ENCODE measurements around the gene PPP1R18. TPM values are rescaled to one million over a fixed set of nuclear protein-coding genes. Genes with fewer than 3 reads are reported as not detected.
A peak's percentile ranks its signal among the peaks of the same experiment; 100 is the strongest.
"Not testable (repeated sequence)": the region's sequence is repeated elsewhere in the genome, so short reads cannot be mapped to it uniquely, and the experiment has no call there.

The PPP1R18 gene
- total RNA-seq, 1 donor from 2014 or later, result 33.1 TPM

DNA sequence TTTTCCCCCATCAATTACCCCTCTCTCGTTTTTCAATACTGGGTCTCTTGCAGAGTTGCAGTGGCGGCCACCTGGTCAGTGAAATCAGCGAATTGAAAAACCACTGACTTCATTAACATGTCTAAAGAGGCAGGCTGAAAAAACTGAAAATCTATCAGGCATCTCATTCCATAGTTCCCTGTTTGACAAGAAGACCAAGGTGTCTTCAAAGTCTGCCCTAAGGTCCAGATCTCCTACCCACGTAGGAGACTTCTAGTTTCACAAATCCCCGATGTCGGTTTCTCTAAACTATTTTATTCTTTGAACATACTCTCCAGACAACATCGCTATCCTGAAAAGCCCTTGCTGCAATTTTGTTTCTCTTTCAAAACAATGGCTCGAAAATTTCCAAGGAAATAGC is 32.9 kb upstream of the PPP1R18 start:
- TF ChIP-seq, protein P1, sequence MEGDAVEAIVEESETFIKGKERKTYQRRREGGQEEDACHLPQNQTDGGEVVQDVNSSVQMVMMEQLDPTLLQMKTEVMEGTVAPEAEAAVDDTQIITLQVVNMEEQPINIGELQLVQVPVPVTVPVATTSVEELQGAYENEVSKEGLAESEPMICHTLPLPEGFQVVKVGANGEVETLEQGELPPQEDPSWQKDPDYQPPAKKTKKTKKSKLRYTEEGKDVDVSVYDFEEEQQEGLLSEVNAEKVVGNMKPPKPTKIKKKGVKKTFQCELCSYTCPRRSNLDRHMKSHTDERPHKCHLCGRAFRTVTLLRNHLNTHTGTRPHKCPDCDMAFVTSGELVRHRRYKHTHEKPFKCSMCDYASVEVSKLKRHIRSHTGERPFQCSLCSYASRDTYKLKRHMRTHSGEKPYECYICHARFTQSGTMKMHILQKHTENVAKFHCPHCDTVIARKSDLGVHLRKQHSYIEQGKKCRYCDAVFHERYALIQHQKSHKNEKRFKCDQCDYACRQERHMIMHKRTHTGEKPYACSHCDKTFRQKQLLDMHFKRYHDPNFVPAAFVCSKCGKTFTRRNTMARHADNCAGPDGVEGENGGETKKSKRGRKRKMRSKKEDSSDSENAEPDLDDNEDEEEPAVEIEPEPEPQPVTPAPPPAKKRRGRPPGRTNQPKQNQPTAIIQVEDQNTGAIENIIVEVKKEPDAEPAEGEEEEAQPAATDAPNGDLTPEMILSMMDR (conservative IDR thresholded peaks at IDR 0.05), result no peak
- peaks cover 40% of the 10 kb centered on the region for H3K36me3 Mint-ChIP-seq
- peaks cover 11% of the 10 kb centered on the region for H3K27me3 Mint-ChIP-seq
- no peak for DNase-seq (ENCODE audit: extremely low spot score, unreplicated experiment)
- peaks cover 35% of the 10 kb centered on the region for H3K4me1 Mint-ChIP-seq (ENCODE audit: unreplicated experiment)
- peaks cover 4% of the 10 kb centered on the region for H3K9me3 Mint-ChIP-seq
- H3K27ac Mint-ChIP-seq, result peak overlapping the region; percentile 97
- H3K4me3 Mint-ChIP-seq, result peak overlapping the region; percentile 92

DNA sequence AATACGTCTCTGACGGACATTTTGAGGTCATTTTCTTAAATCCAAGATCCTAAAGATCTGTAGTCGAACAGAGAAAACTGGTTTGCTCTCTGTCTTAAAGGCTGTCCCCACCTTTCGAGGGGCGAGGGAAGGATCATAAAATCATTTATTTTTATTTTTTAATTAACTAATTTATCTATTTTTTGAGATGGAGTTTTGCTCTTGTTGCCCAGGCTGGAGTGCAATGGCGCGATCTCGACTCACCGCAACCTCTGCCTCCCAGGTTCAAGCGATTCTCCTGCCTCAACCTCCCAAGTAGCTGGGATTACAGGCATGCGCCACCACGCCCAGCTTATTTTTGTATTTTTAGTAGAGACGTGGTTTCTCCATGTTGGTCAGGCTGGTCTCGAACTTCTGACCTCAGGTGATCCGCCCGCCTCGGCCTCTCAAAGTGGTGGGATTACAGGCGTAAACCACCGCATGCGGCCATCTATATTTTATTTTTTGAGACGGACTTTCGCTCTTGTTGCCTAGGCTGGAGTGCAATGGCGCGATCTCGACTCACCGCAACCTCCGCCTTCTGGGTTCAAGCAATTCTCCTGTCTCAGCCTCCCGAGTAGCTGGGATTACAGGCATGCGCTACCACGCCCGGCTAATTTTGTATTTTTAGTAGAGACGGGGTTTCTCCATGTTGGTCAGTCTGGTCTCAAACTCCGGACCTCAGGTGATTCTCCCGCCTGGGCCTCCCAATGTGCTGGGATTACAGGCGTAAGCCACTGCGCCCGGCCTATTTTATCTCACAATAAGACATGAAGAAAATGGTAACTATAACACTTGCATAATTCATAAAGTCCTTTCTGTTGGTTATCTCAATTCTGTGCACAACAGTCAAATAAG is 31.6 kb upstream of the PPP1R18 start:
- H3K4me3 Mint-ChIP-seq, result peak overlapping the region; percentile 97
- H3K9me3 Mint-ChIP-seq, result not testable (repeated sequence)

DNA sequence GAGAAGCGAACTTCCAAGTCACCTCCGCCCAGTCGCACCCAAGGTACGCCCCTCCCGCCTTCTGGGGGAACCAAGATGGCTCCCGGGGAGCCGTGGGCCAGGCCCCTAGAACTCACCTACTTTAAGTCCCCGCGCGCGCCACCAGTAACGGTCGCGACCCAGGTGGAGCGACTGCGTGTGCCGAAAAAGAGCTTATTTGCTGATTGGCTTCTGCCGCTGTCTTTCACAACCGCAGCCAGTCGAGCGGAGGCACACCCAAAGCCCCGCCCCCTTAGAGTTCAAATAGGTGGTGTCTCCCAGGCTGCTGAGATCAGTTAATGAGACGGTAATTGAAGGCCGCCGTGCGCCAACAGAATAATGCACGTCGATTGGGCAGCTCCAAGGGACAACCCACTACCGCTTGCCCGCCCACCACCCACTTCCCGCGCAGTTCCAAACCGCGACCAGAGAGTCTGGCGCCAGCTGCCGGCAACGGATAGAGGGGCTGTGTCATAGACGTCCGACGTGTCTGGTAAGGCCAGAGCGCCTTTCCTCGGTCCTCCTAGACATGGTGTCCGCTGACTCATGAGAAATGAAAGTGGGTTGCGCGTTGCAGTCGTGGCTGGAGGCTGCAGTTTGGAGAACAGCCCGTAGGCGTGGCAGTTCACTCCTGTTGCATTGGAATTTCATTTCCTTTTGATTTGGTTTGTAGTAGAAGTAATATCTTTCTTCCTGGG is 30.8 kb upstream of the PPP1R18 start, which contains the start of gene MDC1:
Gene MDC1 (minus strand): TSS at position 153 of the 716 bp plus-strand sequence. CDS start 2,106 bp downstream, outside the sequence.
- peak within 1 kb of the TSS; percentile 100 for H3K27ac Mint-ChIP-seq
- peak; percentile 98 for DNase-seq (ENCODE audit: extremely low spot score, unreplicated experiment)
- H3K36me3 Mint-ChIP-seq, result peaks cover 39% of the 10 kb centered on the region
- H3K4me3 Mint-ChIP-seq, result peak within 1 kb of the TSS; percentile 97
- peaks cover 7% of the 10 kb centered on the region for H3K27me3 Mint-ChIP-seq
- H3K4me1 Mint-ChIP-seq (ENCODE audit: unreplicated experiment), result peaks cover 25% of the 10 kb centered on the region
- TF ChIP-seq, protein P1 (conservative IDR thresholded peaks at IDR 0.05), result peak; percentile 63
- peaks cover 4% of the 10 kb centered on the region for H3K9me3 Mint-ChIP-seq

More for the DNA sequence above, 31.6 kb upstream of the PPP1R18 start:
- Mint-ChIP-seq H3K4me1 (ENCODE audit: unreplicated experiment) (peaks cover 31% of the 10 kb centered on the region), H3K36me3 (peaks cover 39% of the 10 kb centered on the region), H3K27ac (peak overlapping the region; percentile 100), H3K27me3 (peaks cover 11% of the 10 kb centered on the region)
- TF ChIP-seq, protein P1 (conservative IDR thresholded peaks at IDR 0.05), result peak; percentile 24
- DNase-seq (ENCODE audit: extremely low spot score, unreplicated experiment), result not testable (repeated sequence)

DNA sequence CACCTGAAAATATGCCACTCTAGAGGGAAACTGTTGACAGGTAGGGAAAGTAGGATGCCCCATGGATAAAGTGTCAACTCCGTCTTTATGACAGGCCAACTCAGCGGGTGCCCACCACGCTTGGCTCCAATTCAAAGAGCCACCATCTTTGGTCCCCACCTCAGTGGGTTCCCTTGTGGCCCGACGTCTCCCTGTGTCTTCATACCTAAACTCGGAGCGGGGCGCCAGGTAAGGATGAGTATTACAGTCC is 30.4 kb upstream of the PPP1R18 start:
- no peak for DNase-seq (ENCODE audit: extremely low spot score, unreplicated experiment)
- peaks cover 4% of the 10 kb centered on the region for H3K9me3 Mint-ChIP-seq
- TF ChIP-seq, protein P1 (conservative IDR thresholded peaks at IDR 0.05), result no peak
- H3K4me1 Mint-ChIP-seq (ENCODE audit: unreplicated experiment), result peaks cover 25% of the 10 kb centered on the region
- H3K27me3 Mint-ChIP-seq, result peaks cover 7% of the 10 kb centered on the region
- H3K27ac Mint-ChIP-seq, result peak overlapping the region; percentile 100
- H3K36me3 Mint-ChIP-seq, result peaks cover 41% of the 10 kb centered on the region
- peak overlapping the region; percentile 97 for H3K4me3 Mint-ChIP-seq

DNA sequence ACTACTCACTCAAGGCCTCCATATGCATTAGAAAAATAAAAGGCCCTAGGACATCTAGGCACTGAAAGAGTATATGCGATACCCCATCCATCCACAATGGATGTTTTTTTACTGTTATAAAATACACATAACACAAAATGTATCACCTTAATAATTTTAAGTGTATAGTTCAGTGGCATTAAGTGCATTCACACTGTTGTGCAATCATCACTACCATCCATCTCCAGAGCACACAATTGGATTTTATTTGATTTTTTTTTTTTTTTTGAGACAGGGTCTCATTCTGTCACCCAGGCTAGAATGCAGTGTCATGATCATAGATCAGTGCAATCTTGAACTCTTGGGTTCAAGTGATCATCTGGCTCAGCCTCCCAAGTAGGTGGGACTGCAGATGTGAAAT is 27.8 kb upstream of the PPP1R18 start:
- Mint-ChIP-seq H3K27me3 (no peaks in the 10 kb centered on the region), H3K4me1 (ENCODE audit: unreplicated experiment) (peaks cover 21% of the 10 kb centered on the region), H3K27ac (no peak overlapping the region), H3K36me3 (peaks cover 41% of the 10 kb centered on the region), H3K4me3 (no peak overlapping the region), H3K9me3 (peaks cover 4% of the 10 kb centered on the region)
- DNase-seq (ENCODE audit: extremely low spot score, unreplicated experiment), result no peak
- TF ChIP-seq, protein P1 (conservative IDR thresholded peaks at IDR 0.05), result no peak
